Loucy (cell line): ENCODE measurements around the gene RIN3.

Experiments used
- H2AFZ ChIP-seq: fragments of 200-600 bp; sonication (generic); 2 replicates; pipeline ENCODE4 v1.6.0; 2016; ENCODE audit warnings: antibody characterized with exemption, mild to moderate bottlenecking, low read length, moderate library complexity
- H3F3A ChIP-seq: fragments of 200-600 bp; 2 replicates; pipeline ENCODE4 v1.6.0; 2016; ENCODE audit warnings: antibody characterized with exemption, low read depth, mild to moderate bottlenecking
- H3K27me3 ChIP-seq: fragments of 200-600 bp; sonication (generic); 2 replicates; pipeline ENCODE4 v1.6.1; 2014; ENCODE audit warnings: low read length, mild to moderate bottlenecking; ENCODE audit not compliant: insufficient read depth, poor library complexity, severe bottlenecking
- H3K36me3 ChIP-seq: fragments of 200-600 bp; sonication (generic); 2 replicates; pipeline ENCODE4 v1.6.1; 2016; ENCODE audit warnings: low read length; ENCODE audit not compliant: insufficient read depth
- H3K4me1 ChIP-seq: fragments of 200-600 bp; sonication (generic); 2 replicates; pipeline ENCODE4 v1.5.1; 2014; ENCODE audit warnings: low read length, mild to moderate bottlenecking; ENCODE audit not compliant: insufficient read depth, poor library complexity, severe bottlenecking
- H3K4me2 ChIP-seq: fragments of 200-600 bp; sonication (generic); 2 replicates; pipeline ENCODE4 v1.6.0; 2014; ENCODE audit warnings: antibody characterized with exemption, low read length, low read depth, mild to moderate bottlenecking; ENCODE audit not compliant: poor library complexity, severe bottlenecking
- H3K4me3 ChIP-seq: fragments of 200-600 bp; sonication (generic); 2 replicates; pipeline ENCODE4 v1.5.1; 2014; ENCODE audit warnings: low read length, mild to moderate bottlenecking, mixed read lengths; ENCODE audit not compliant: poor library complexity, severe bottlenecking
- H3K79me2 ChIP-seq: fragments of 200-600 bp; sonication (generic); 2 replicates; pipeline ENCODE4 v1.6.1; 2014; ENCODE audit warnings: low read length; ENCODE audit not compliant: insufficient read depth
- H3K9ac ChIP-seq: fragments of 200-600 bp; sonication (generic); 2 replicates; pipeline ENCODE4 v1.6.0; 2014; ENCODE audit warnings: mild to moderate bottlenecking, low read depth, low read length, moderate library complexity; ENCODE audit not compliant: poor library complexity, severe bottlenecking
- H3K9me2 ChIP-seq: fragments of 200-600 bp; sonication (generic); replicated peaks from 2 replicates; pipeline ENCODE4 v1.6.1; 2016; ENCODE audit warnings: low read depth, low read length, mixed read lengths
- H3K9me3 ChIP-seq: fragments of 200-600 bp; sonication (generic); 2 replicates; pipeline ENCODE4 v1.6.1; 2014; ENCODE audit warnings: mild to moderate bottlenecking, antibody characterized with exemption, low read length, low read depth; ENCODE audit not compliant: insufficient read depth
- H4K20me1 ChIP-seq: fragments of 200-600 bp; sonication (generic); 2 replicates; pipeline ENCODE4 v1.6.0; 2014; ENCODE audit warnings: antibody characterized with exemption, low read length, mild to moderate bottlenecking; ENCODE audit not compliant: insufficient read depth, poor library complexity, severe bottlenecking
- EZH2phosphoT487 ChIP-seq: fragments of 200-600 bp; IDR thresholded peaks from 2 replicates; pipeline ENCODE4 v1.6.1; 2018; ENCODE audit warnings: antibody characterized with exemption, mild to moderate bottlenecking, moderate library complexity, borderline replicate concordance
- TF ChIP-seq, protein P1 (sequence below): fragments of 200-600 bp; sonication (generic); conservative IDR thresholded peaks from 2 replicates; pipeline ENCODE4 v1.5.1; 2014; ENCODE audit warnings: mild to moderate bottlenecking, antibody characterized with exemption, low read length

Gene RIN3

DNA sequence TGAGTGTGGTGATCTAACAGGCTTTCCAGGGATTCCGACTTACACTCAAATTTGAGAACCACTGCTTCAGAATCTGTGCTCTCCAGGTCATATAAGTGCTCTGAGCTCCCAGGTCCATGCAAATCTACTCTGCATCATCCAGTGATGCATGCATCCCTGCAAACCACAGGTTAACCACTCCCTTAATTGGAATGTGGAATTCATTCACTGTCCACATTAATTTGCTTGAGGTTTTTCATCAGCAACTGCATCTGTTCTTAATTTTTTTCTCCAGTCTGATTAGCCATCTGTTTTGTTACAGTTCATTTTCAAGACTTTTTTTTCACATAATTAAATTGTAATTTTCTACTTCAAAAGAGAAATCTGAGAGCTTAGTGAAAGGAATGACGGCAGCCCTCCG is 43.4 kb upstream of the RIN3 start:
- Histone ChIP-seq H3F3A (no peaks in the 10 kb centered on the region), H3K4me1 (peaks cover 10% of the 10 kb centered on the region), H3K36me3 (no peaks in the 10 kb centered on the region), H4K20me1 (no peaks in the 10 kb centered on the region), H3K4me2 (no peak overlapping the region), H3K4me3 (no peak overlapping the region), H2AFZ (no peak overlapping the region), H3K79me2 (no peaks in the 10 kb centered on the region), H3K9ac (no peak overlapping the region), H3K9me2 (no peaks in the 10 kb centered on the region), H3K27me3 (no peaks in the 10 kb centered on the region), H3K9me3 (peaks cover 3% of the 10 kb centered on the region; the same call in 1 of the 2 replicates)
- TF ChIP-seq EZH2phosphoT487 = no peak
- TF ChIP-seq, protein P1, sequence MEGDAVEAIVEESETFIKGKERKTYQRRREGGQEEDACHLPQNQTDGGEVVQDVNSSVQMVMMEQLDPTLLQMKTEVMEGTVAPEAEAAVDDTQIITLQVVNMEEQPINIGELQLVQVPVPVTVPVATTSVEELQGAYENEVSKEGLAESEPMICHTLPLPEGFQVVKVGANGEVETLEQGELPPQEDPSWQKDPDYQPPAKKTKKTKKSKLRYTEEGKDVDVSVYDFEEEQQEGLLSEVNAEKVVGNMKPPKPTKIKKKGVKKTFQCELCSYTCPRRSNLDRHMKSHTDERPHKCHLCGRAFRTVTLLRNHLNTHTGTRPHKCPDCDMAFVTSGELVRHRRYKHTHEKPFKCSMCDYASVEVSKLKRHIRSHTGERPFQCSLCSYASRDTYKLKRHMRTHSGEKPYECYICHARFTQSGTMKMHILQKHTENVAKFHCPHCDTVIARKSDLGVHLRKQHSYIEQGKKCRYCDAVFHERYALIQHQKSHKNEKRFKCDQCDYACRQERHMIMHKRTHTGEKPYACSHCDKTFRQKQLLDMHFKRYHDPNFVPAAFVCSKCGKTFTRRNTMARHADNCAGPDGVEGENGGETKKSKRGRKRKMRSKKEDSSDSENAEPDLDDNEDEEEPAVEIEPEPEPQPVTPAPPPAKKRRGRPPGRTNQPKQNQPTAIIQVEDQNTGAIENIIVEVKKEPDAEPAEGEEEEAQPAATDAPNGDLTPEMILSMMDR = no peak

GRCh38 chr14:92470811-92471210 is 42.8 kb upstream of the RIN3 start:
- no peak overlapping the region for H3K4me2 ChIP-seq
- peaks cover 10% of the 10 kb centered on the region for H3K4me1 ChIP-seq
- H3K9me3 ChIP-seq = peaks cover 3% of the 10 kb centered on the region; the same call in 1 of the 2 replicates
- no peak overlapping the region for H3K9ac ChIP-seq
- H3K27me3 ChIP-seq = no peaks in the 10 kb centered on the region
- H3K36me3 ChIP-seq = no peaks in the 10 kb centered on the region
- H3K79me2 ChIP-seq = no peaks in the 10 kb centered on the region
- H2AFZ ChIP-seq = no peak overlapping the region
- H3K4me3 ChIP-seq = no peak overlapping the region
- H3K9me2 ChIP-seq = no peaks in the 10 kb centered on the region
- no peaks in the 10 kb centered on the region for H3F3A ChIP-seq
- no peak for TF ChIP-seq EZH2phosphoT487
- TF ChIP-seq, protein P1 = no peak
- H4K20me1 ChIP-seq = no peaks in the 10 kb centered on the region

DNA sequence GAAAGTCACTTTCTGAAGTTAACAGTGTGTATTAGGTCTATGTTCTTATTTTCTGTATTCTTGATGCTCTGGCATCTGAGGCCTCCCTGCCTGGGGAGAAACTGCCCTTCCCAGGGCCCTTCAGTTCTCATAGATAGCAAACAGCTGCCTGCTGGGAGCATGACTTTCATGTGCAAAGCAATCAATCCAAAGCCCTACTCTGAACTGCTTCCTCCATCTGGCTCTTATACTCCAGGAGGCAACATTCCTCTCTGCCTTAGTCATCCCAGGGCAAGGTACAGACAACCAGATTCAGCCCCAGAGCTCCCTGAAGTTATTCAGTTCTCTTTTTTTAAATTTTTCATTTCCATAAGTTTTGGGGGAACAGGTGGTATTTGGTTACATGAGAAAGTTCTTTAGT is 41.7 kb upstream of the RIN3 start:
- Histone ChIP-seq H3K4me2 (no peak overlapping the region), H3K27me3 (no peaks in the 10 kb centered on the region), H3K9me3 (peaks cover 3% of the 10 kb centered on the region; the same call in 1 of the 2 replicates), H3K79me2 (no peaks in the 10 kb centered on the region), H4K20me1 (no peaks in the 10 kb centered on the region), H3K9ac (no peak overlapping the region), H3K36me3 (no peaks in the 10 kb centered on the region), H3K4me3 (no peak overlapping the region), H3K9me2 (no peaks in the 10 kb centered on the region), H3F3A (no peaks in the 10 kb centered on the region), H2AFZ (no peak overlapping the region), H3K4me1 (peaks cover 10% of the 10 kb centered on the region)
- TF ChIP-seq EZH2phosphoT487 = no peak
- TF ChIP-seq, protein P1 = no peak
